DND-41 (cell line): ENCODE data around the gene HOOK1.

Source experiments
- EZH2 ChIP-seq: IDR thresholded peaks from 3 replicates; pipeline ENCODE4 v1.6.1; 2012; ENCODE audit warnings: borderline replicate concordance, low read depth, mild to moderate bottlenecking, moderate library complexity, low read length, inconsistent platforms; ENCODE audit not compliant: severe bottlenecking
- TF ChIP-seq, protein P1 (sequence below): IDR thresholded peaks from 2 replicates; pipeline ENCODE4 v1.5.1; 2012; ENCODE audit warnings: borderline replicate concordance, low read length, moderate library complexity, mild to moderate bottlenecking; ENCODE audit not compliant: poor library complexity, severe bottlenecking; ENCODE audit errors: extremely low read depth

DNA sequence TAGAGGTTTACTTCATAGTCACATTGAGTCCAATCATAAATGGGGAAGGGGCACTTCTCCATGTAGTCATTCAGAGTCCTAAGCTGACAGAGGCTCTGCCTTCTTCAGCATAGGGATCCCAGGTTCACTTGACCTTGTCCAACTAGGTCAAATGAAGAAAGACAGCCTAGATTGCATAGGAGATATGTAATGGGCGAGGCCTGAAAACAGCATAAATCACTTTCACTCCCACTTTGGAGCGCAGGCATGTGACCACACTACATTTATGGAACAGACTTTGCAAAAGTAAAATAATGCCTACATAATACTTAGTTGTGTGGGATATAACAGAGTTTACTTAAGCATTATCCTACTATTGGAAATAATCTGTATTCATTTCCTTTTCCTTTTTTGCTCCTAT, 51.7 kb downstream of the HOOK1 start:
- TF ChIP-seq, protein P1, sequence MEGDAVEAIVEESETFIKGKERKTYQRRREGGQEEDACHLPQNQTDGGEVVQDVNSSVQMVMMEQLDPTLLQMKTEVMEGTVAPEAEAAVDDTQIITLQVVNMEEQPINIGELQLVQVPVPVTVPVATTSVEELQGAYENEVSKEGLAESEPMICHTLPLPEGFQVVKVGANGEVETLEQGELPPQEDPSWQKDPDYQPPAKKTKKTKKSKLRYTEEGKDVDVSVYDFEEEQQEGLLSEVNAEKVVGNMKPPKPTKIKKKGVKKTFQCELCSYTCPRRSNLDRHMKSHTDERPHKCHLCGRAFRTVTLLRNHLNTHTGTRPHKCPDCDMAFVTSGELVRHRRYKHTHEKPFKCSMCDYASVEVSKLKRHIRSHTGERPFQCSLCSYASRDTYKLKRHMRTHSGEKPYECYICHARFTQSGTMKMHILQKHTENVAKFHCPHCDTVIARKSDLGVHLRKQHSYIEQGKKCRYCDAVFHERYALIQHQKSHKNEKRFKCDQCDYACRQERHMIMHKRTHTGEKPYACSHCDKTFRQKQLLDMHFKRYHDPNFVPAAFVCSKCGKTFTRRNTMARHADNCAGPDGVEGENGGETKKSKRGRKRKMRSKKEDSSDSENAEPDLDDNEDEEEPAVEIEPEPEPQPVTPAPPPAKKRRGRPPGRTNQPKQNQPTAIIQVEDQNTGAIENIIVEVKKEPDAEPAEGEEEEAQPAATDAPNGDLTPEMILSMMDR = no peak
- no peak for TF ChIP-seq EZH2
